ENCODE results near the gene EP400.
A peak's percentile ranks its signal among the peaks of the same experiment; 100 is the strongest.

Gene EP400

DNA sequence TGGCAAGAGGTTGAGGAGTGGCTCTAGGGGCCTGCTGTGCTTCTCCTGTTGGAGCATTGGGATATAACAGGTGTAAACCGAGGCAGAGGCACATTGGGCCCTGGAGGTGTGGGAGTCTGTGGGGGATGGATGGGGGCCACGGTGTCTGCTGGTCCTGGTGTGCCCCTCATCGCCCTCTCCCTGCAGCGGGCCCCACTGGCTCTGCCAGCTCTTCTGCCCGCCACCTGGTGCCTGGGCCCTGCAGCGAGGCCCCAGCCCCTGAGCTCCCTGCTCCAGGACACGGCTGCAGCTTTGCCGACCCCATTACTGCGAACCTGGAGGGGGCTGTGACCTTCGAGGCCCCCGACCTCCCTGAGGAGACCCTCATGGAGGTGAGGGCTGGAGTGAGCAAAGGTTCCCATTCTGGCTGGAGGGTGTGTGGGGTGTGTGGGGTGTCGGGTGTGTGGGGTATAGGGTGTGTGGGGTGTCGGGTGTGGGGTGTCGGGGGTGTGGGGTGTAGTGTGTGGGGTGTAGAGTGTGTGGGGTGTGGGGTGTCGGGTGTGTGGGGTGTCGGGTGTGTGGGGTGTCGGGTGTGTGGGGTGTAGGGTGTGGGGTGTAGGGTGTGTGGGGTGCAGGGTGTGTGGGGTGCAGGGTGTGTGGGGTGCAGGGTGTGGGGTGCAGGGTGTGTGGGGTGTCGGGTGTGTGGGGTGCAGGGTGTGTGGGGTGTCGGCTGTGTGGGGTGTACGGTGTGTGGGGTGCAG, 31.3 kb upstream of the EP400 start:
- Mint-ChIP-seq H3K4me1 (ENCODE audit: low read depth) (no peaks in the 10 kb centered on the region), H3K27me3 (ENCODE audit: low read depth) (no peaks in the 10 kb centered on the region), H3K27ac (no peak overlapping the region)

DNA sequence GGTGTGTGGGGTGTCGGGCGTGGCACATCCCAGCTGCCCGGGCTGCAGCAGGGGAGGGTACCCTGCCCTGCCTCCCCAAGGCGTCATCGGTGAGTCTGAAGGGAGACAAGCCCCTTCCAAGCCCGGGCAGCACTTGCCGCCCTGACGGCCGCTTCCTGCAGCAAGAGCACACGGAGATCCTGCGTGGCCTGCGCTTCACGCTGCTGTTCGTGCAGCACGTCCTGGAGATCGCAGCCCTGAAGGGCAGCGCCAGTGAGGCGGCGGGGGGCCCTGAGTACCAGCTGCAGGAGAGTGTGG, 30.7 kb upstream of the EP400 start:
- no peaks in the 10 kb centered on the region for H3K36me3 Mint-ChIP-seq (ENCODE audit: low read depth)
- no peaks in the 10 kb centered on the region for H3K9me3 Mint-ChIP-seq
- no peak overlapping the region for H3K27ac Mint-ChIP-seq
- H3K4me3 Mint-ChIP-seq, result no peak overlapping the region
- H3K4me1 Mint-ChIP-seq (ENCODE audit: low read depth), result no peaks in the 10 kb centered on the region
- H3K27me3 Mint-ChIP-seq (ENCODE audit: low read depth), result no peaks in the 10 kb centered on the region

More for the DNA sequence above, 31.3 kb upstream of the EP400 start:
- Mint-ChIP-seq H3K36me3 (ENCODE audit: low read depth) (no peaks in the 10 kb centered on the region), H3K4me3 (no peak overlapping the region), H3K9me3 (no peaks in the 10 kb centered on the region)

DNA sequence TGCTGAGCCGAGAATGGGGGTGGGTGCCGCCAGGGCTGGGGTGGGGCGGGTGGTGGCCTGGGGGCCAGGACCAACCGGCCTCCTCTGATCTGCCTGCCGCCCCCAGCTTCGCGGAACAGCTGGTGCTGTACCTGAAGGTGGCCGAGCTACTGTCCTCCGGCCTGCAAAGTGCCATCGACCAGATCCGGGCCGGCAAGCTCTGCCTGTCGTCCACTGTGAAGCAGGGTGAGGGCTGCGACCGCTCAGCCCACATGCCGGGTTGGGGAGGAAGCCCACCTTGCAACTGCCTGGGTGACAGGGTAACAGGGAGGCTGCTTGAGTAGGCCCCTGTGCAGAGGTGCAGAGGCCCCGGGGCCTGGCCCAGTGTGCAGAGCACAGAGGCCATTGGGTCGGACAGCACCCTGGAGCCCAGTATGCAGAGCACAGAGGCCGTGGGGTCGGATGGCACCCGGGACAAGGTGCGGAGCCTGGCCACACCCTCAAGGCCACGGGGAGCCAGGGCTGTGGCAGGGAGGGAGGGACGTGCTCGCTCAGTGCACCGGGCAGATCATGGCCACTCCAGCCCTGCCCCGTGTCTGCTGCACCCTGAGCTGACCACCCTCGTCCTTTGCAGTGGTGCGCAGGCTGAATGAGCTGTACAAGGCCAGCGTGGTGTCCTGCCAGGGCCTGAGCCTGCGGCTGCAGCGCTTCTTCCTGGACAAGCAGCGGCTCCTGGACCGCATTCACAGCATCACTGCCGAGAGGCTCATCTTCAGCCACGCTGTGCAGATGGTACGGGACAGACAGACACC, 30.2 kb upstream of the EP400 start:
- Mint-ChIP-seq H3K9me3 (no peaks in the 10 kb centered on the region), H3K36me3 (ENCODE audit: low read depth) (no peaks in the 10 kb centered on the region), H3K4me3 (no peak overlapping the region), H3K4me1 (ENCODE audit: low read depth) (no peaks in the 10 kb centered on the region), H3K27me3 (ENCODE audit: low read depth) (no peaks in the 10 kb centered on the region), H3K27ac (no peak overlapping the region)

DNA sequence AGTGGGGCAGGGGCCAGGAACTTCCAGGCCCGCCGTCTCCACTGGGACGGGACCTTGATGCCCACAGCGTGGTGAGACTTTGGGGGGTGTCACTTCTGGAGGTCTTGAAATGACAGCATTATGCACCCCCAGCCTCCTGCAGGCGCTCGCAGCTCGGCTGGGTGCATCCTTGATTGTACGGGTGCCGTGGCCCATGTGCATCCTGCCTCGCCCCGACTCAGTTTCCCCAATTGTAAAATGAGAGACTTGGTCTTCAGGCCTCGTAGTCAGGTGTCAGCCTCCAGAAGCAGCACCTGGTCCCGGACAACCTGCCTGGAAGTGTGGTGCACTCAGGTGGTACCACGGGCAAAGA, 29.6 kb upstream of the EP400 start:
- no peaks in the 10 kb centered on the region for H3K27me3 Mint-ChIP-seq (ENCODE audit: low read depth)
- H3K9me3 Mint-ChIP-seq, result no peaks in the 10 kb centered on the region
- no peaks in the 10 kb centered on the region for H3K4me1 Mint-ChIP-seq (ENCODE audit: low read depth)
- H3K36me3 Mint-ChIP-seq (ENCODE audit: low read depth), result no peaks in the 10 kb centered on the region
- no peak overlapping the region for H3K27ac Mint-ChIP-seq
- no peak overlapping the region for H3K4me3 Mint-ChIP-seq

DNA sequence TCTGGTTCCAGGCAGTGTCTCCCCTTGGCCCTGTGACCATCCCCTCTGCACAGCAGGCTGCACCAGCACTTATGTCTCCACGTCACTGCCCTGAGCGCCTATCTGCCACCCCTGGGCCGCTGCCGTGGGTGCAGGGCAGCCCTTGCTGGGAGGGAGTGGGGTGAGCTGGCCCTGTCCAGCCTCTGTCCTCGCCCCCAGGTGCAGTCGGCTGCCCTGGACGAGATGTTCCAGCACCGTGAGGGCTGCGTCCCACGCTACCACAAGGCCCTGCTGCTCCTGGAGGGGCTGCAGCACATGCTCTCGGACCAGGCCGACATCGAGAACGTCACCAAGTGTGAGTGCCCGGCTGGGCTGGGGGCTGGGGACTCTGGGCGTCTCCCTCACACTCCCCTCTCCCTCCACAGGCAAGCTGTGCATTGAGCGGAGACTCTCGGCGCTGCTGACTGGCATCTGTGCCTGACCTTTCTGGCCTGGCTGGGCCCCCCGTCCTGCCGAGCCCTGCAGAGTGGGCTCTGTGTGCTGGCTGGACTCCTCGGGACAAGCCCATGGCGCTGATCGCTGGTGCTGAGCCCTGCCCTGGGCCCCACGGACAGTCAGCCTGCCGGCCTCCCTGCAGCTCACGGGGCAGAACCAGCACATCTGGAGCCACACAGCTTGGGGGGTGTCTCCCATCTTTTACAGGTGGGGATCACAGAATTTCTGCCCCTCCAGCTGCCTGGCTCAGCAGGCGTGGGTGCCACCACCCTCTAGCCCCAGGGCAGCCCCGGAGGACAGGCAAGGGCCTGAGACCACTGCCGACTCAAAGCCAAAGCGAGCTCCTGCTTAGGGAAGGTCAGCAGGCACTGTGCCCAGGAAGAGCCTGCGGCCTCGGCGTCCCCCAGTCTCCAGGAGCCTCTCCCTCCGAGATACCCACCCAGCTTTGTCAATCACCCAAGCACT, 28.6 kb upstream of the EP400 start:
- Mint-ChIP-seq H3K4me1 (ENCODE audit: low read depth) (no peaks in the 10 kb centered on the region), H3K27ac (no peak overlapping the region), H3K4me3 (no peak overlapping the region), H3K9me3 (no peaks in the 10 kb centered on the region), H3K36me3 (ENCODE audit: low read depth) (no peaks in the 10 kb centered on the region), H3K27me3 (ENCODE audit: low read depth) (no peaks in the 10 kb centered on the region)

DNA sequence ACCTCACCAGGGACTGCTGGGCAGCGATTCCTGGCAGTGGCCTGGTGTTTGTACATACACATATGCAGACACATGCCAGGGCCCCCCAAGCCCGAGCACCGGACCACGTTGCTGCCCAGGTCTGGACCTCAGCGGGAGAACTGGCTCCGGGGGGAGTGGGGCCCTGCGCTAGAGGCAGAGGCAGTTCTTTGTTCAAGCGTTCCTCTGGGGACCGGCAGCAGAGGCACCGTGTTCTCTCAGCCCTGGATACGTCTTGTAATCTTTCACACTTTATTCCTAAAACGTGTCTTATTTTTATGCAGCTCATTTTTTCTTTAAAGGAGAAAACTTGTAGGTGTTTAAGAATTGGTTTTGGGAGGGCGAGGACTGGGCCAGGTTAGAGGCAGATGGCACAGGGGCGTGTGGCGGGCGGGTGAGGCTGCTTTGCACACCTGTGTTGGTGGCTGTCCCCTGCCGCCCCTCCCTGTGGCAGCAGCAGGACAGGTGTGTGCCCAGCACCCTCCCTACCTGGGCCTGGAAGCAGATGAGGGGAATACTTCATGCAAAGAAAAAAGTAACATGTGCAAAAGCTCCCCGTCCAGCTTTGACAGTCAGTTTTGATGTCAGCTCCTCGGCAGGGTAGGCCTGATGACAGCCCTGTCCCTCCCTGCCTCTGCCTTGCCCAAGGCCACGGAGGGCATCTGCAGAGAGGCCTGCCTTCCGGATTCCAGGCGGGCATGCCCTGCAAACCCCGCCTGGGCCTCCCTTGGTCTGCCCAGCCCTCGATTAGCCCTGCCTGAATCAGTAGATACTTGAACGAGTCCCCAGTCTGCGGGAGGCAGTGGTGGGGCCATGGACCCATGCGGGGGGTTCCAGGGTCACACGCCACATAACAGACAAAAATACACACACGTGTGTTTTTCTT, 27.6 kb upstream of the EP400 start:
- no peak overlapping the region for H3K4me3 Mint-ChIP-seq
- no peak overlapping the region for H3K27ac Mint-ChIP-seq
- no peaks in the 10 kb centered on the region for H3K27me3 Mint-ChIP-seq (ENCODE audit: low read depth)
- no peaks in the 10 kb centered on the region for H3K4me1 Mint-ChIP-seq (ENCODE audit: low read depth)
- H3K9me3 Mint-ChIP-seq, result no peaks in the 10 kb centered on the region
- H3K36me3 Mint-ChIP-seq (ENCODE audit: low read depth), result no peaks in the 10 kb centered on the region

DNA sequence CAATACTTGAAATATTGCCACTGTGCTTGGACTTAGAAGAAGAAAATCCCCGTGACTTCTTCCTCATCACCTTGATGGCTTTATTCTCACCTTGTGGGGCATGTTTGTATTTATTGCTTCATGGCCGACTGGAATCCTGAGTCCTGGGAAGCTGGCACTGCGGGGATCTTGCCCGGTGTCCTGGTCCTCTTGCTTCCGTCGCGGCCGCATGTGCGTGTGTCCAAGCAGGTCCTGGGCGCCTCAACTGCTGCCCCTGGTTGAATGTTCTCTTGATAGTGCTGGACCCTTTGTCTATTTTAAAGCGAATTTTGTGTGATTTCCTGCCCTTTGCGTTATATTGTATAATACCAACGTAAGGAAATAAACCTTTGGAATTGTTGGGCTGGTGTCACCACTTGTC, 27.0 kb upstream of the EP400 start:
- Mint-ChIP-seq H3K4me1 (ENCODE audit: low read depth) (peaks cover 2% of the 10 kb centered on the region), H3K4me3 (no peak overlapping the region), H3K36me3 (ENCODE audit: low read depth) (no peaks in the 10 kb centered on the region), H3K27me3 (ENCODE audit: low read depth) (no peaks in the 10 kb centered on the region), H3K27ac (no peak overlapping the region), H3K9me3 (no peaks in the 10 kb centered on the region)

DNA sequence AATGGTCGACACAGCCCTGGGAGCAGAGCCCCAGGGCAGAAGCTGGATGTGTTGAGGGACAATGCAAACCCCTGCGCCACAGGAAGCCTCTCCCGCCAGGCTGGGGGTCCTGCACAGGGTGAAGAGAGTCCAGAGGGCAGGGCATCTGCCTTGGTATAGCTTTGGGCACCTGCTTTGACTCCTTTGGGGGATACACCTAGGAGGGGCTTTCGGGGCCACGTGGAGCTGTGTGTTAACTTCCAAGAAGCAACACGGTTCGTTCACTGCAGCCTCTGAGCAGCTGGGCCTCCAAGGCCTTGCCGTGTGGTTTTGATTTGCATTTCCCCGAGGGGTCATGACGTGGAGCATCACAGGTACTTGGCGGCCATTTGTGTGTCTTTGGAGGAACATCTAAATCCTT, 26.5 kb upstream of the EP400 start:
- Mint-ChIP-seq H3K4me1 (ENCODE audit: low read depth) (peaks cover 5% of the 10 kb centered on the region), H3K27me3 (ENCODE audit: low read depth) (no peaks in the 10 kb centered on the region), H3K27ac (no peak overlapping the region), H3K36me3 (ENCODE audit: low read depth) (no peaks in the 10 kb centered on the region), H3K9me3 (no peaks in the 10 kb centered on the region), H3K4me3 (no peak overlapping the region)

DNA sequence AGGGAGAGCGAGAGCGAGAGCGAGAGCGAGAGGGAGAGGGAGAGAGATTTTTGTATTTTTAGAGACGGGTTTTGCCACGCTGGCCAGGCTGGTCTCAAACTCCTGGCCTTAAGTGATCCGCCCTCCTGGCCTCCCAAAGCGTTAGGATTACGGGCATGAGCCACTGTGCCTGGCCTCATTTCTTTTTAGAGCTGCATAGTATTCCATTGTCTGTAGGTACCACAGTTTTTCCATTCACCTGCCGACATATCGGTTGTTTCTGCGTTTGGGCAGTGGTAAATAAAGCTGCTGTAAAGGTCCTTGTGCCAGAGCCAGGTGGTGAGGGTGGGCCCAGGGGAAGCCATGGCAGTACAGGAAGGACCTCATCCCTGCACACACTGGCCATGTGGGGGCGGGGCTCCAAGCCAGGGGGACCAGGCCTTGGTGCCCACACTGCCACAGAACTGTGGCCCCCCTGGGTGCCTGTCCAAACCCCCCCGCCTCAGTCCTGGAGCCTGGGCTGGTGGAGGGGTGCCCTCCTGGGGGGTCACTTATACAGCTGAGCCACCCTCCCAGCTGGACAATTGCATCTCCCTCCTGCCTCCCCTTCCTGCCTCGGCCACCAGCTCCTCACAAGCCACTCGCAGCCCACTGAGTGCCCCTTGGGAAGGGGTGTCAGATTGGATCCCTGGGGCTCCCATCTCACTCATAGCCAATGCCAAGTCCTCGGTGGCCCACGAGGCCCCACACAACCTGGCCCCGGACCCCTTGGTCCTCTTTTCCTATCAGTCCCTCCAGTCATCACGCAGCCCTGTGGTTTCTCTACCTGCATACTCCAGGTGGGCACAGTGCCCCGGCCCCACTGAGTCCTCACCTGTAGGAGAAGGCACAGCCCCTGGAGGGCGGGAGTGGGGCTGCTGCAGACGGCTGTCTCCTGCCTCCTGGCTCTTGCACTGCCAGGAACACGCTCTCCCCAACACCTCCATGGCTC, 22.3 kb upstream of the EP400 start:
- peaks cover 7% of the 10 kb centered on the region for H3K36me3 Mint-ChIP-seq (ENCODE audit: low read depth)
- no peaks in the 10 kb centered on the region for H3K27me3 Mint-ChIP-seq (ENCODE audit: low read depth)
- H3K4me3 Mint-ChIP-seq, result peak overlapping the region; percentile 94
- H3K9me3 Mint-ChIP-seq, result no peaks in the 10 kb centered on the region
- H3K4me1 Mint-ChIP-seq (ENCODE audit: low read depth), result peaks cover 12% of the 10 kb centered on the region
- H3K27ac Mint-ChIP-seq, result no peak overlapping the region

DNA sequence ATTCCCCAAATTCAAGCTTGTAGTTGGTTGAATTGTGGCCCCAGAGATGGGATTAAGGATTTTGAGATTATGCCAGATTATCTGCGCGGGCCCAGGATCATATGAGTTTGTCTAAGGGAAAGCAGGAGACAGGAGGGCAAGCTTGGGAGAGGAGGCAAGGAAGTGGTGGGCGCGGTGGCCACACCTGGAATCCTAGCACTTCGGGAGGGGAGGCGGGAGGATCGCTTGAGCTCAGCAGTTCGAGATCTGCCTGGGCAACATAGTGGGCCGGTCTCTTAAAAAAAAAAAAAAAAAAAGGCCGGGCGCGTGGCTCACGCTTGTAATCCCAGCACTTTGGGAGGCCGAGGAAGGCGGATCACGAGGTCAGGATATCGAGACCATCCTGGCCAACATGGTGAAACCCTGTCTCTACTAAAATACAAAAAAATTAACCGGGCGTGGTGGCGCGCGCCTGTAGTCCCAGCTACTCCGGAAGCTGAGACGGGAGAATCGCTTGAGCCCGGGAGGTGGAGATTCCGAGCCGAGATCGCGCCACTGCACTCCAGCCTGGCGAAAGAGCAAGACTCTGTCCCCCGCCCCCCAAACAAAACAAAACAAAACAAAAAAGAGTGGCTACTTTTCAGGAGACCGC, 21.5 kb upstream of the EP400 start:
- Mint-ChIP-seq H3K27ac (peak overlapping the region; percentile 93), H3K9me3 (no peaks in the 10 kb centered on the region), H3K36me3 (ENCODE audit: low read depth) (peaks cover 13% of the 10 kb centered on the region), H3K27me3 (ENCODE audit: low read depth) (no peaks in the 10 kb centered on the region), H3K4me3 (peak overlapping the region; percentile 94), H3K4me1 (ENCODE audit: low read depth) (peaks cover 12% of the 10 kb centered on the region)

DNA sequence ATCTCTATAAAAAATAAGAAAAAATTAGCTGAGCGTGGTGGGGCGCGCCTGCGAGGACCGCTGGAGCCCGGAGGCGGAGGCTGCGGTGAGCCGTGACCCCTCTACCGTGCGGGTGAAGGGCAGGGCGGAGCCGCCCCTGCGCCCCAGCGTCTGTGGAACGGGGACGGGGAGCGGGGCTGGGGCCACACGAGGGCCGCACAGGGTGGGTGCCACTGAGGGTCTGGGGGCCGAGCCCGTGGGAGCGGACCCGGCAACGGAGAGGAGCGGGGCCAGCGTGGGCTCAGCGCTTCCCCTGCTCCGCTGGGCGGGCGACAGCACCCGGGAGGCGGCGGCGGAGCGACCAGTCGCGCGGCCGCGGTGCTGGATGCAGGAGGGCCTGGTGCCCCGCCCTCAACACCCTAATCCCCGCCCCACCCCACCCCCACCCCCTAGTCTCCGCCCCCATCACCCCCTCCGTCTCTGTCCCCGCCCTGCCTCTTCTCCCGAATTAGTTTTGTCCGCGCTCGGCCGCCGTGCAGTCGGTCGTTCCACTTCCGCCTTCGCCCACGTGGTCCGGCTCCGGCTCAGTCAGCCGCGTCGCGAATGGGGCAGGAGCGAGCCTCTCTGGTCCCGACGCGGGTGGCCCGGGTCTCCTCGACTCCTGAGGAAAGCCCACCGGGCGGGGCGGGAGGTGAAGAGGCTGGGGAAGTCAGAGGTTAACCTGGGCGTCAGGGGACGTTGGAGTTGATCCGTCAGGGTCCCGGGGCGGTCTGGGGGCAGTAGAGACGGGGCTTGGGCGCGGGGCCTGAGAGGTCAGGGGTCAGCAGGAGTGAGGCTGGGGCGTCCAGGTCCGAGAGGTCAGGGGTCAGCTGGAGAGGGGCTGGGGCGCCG, 20.8 kb upstream of the EP400 start, which contains the start of gene PUS1:
PUS1 (plus strand) TSS at position 566 of the 870 bp plus-strand sequence. CDS start 447 bp downstream, outside the sequence.
- H3K4me3 Mint-ChIP-seq, result peak within 1 kb of the TSS; percentile 94

More for the DNA sequence above, 20.8 kb upstream of the EP400 start, which contains the start of gene PUS1:
- peak within 1 kb of the TSS; percentile 94 for H3K27ac Mint-ChIP-seq
- peaks cover 19% of the 10 kb centered on the region for H3K36me3 Mint-ChIP-seq (ENCODE audit: low read depth)
- H3K4me1 Mint-ChIP-seq (ENCODE audit: low read depth), result peaks cover 12% of the 10 kb centered on the region
- H3K27me3 Mint-ChIP-seq (ENCODE audit: low read depth), result no peaks in the 10 kb centered on the region
- no peaks in the 10 kb centered on the region for H3K9me3 Mint-ChIP-seq

Measured in T-helper 1 cell treated with Interleukin-12 subunit alpha and Interleukin-12 subunit beta and Interleukin-4 antibody, amounts not matched to agents 30 μg/mL and 1 μg/mL, for 36 hours (primary cell).